ENCODE data around the gene UNC5CL. TPM values are rescaled to one million over a fixed set of nuclear protein-coding genes. Genes with fewer than 3 reads are reported as not detected.

UNC5CL gene
- total RNA-seq, 1 donor from 2014 or later = 0.53 TPM

DNA sequence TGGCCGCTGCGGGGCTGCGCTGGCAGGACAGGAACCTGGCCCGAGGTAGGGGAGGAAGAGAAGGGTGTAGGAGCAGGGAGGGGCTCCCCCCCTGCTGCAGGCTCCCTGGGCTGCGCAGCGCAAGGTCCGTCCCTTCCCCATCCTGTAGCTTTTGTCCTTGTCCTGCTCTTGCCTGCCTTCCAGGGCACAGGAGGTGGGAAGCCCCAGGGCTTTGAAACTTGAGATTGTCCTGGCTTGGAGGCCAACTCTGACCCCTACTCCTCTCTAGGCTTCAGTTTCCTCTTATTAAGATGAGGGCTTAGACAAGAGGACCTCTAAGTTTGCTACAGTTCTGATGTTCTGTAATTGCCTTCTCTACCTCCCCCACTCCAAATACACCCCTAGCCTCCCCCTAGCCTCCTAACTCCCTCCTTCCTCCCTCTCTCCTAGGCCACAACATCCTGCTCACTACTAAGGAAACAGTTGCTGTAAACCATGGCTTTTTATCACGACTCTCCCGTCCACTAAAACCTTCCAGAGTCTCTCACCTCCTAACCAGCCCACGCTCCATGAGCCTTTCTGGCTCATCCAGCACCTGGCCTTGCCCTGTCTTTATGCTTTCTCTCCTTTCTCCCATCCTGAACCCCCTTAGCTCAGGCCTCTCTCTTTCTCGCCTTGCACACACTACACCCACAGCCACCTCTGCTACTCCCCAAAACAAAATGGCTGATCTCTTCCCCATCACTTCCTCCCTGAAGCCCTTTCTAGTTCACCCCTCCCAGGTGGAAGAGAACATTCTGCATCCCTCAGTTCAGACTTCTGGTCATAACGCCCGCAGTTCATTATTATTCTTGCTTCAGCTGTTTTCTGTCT is 10.2 kb downstream of the UNC5CL start:
- intact Hi-C loops (cut with DNase I) = loop anchor here (1.0 to 5.0 kb wide), 5 partner anchors 22 to 1681 kb away; no protein-coding TSS in a partner anchor

DNA sequence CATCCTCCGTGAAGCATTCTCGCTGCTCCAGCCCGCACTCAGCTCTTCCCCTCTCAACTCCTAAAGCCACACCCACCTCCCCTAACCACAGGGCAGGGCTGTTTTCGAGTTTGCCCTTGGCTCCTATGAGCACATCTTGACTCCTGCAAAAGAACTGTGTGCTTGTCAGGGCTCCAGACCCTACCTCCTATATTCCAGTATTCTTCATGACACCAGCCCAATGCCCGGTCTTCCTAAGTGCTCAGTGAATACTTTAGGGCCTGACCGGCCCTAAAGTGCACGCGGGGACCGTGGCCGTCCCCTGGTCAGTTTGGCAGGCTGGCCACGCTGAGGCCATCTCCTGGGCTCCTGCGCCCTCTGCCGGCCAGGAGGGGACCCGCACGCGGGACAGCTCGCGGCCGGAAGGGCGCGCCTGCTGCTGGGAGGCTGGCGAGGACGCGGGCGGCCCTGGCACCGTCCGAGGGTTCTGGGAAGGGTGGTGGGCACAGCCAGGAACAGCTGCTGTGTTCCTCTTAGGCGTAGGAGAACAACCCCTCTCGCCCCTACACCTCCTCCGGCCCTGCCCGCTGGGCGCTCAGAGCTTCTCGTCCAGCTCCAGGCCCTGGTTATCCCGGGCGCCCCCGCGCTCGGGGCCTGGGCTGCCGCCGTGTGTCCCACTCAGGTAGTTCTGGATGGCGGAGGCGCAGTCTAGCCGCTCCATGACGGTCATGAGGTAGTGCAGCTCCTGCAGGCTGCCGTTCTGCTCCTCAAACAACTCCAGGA is 11.0 kb downstream of the UNC5CL start:
- TF ChIP-seq, protein P1, sequence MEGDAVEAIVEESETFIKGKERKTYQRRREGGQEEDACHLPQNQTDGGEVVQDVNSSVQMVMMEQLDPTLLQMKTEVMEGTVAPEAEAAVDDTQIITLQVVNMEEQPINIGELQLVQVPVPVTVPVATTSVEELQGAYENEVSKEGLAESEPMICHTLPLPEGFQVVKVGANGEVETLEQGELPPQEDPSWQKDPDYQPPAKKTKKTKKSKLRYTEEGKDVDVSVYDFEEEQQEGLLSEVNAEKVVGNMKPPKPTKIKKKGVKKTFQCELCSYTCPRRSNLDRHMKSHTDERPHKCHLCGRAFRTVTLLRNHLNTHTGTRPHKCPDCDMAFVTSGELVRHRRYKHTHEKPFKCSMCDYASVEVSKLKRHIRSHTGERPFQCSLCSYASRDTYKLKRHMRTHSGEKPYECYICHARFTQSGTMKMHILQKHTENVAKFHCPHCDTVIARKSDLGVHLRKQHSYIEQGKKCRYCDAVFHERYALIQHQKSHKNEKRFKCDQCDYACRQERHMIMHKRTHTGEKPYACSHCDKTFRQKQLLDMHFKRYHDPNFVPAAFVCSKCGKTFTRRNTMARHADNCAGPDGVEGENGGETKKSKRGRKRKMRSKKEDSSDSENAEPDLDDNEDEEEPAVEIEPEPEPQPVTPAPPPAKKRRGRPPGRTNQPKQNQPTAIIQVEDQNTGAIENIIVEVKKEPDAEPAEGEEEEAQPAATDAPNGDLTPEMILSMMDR (IDR thresholded peaks at IDR 0.05) = peak; percentile 98 to 99 (median 99)
- Histone ChIP-seq H3K4me3 (peak overlapping the region; percentile 42 to 69), H3K36me3 (no peaks in the 10 kb centered on the region), H3K27me3 (no peaks in the 10 kb centered on the region), H3K9me3 (no peaks in the 10 kb centered on the region), H3K27ac (peak overlapping the region; percentile 42 to 56), H3K4me1 (peaks cover 0 to 12% of the 10 kb centered on the region in 2 donors)
- peak; percentile 34 to 92 for DNase-seq (ENCODE audit: low spot score in 2 of 2)
- intact Hi-C loops (cut with DNase I) = loop anchor here (1.0 to 5.0 kb wide), 5 partner anchors 22 to 1681 kb away; no protein-coding TSS in a partner anchor

More for the DNA sequence above, 10.2 kb downstream of the UNC5CL start:
- Histone ChIP-seq H3K4me3 (peak overlapping the region; percentile 42 to 69), H3K4me1 (peaks cover 0 to 12% of the 10 kb centered on the region in 2 donors), H3K27me3 (no peaks in the 10 kb centered on the region), H3K36me3 (no peaks in the 10 kb centered on the region), H3K27ac (peak overlapping the region; percentile 42 to 56), H3K9me3 (no peaks in the 10 kb centered on the region)
- TF ChIP-seq, protein P1 (IDR thresholded peaks at IDR 0.05) = no peak
- DNase-seq (ENCODE audit: low spot score in 2 of 2) = no peak

DNA sequence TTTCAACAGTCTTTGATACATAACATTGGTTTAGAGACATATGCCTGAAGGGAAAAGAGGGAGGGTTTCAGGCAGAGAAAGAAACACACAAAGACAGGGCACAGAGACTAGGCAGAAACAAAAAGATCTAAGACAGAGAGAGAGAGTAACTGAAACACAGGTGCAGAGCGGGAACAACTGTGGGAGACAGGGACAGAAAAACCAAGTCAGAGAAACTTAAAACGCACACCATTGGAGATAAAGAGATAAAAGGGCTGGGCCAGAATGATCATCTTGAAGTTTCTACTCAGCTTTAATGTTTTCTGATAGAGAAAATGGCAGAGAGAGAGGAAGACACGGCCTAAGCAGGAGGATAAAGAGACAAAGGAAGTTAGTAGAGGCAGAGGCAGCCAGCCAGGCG is 11.8 kb downstream of the UNC5CL start:
- Histone ChIP-seq H3K4me3 (peak overlapping the region; percentile 42 to 69), H3K9me3 (no peaks in the 10 kb centered on the region), H3K27me3 (no peaks in the 10 kb centered on the region), H3K4me1 (peaks cover 0 to 12% of the 10 kb centered on the region in 2 donors), H3K36me3 (no peaks in the 10 kb centered on the region), H3K27ac (no peak overlapping the region)
- intact Hi-C loops (cut with DNase I) = loop anchor here (5.0 kb wide), 2 partner anchors 130 to 1680 kb away; no protein-coding TSS in a partner anchor
- TF ChIP-seq, protein P1 (IDR thresholded peaks at IDR 0.05) = no peak
- DNase-seq (ENCODE audit: low spot score in 2 of 2) = no peak

DNA sequence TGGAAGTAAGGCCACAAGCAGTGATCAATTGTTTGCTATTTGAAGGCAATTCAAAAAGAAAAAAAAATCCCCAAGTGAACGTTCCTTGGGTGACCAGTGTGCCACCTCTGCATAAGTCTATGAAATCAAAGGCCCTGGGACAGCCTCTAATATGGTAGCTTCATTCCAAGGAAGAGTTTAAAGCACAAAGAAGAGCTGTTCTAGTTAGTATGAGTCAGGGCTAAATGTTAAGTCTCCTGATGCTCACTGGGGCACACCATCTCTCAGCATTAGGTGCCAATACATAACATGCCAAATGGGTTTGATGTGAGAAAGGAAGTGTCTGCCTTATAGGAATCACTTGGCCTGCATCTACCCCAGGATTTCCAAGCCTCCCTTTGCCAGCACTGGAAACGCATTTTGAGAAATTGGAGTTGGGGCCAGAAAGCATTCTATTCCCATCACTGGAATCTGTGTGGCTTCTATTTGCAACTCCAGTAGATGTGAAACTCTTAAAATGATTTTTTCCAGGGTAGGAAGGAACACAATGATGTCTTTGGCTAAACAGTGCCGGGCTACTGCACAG is 13.0 kb downstream of the UNC5CL start:
- no peak overlapping the region for H3K4me3 ChIP-seq
- no peaks in the 10 kb centered on the region for H3K9me3 ChIP-seq
- H3K36me3 ChIP-seq = no peaks in the 10 kb centered on the region
- TF ChIP-seq, protein P1 (IDR thresholded peaks at IDR 0.05) = no peak
- no peak for DNase-seq (ENCODE audit: low spot score in 2 of 2)
- H3K27ac ChIP-seq = no peak overlapping the region
- intact Hi-C loops (cut with DNase I) = loop anchor here (5.0 kb wide), 2 partner anchors 129 to 1679 kb away; no protein-coding TSS in a partner anchor
- no peaks in the 10 kb centered on the region for H3K27me3 ChIP-seq
- peaks cover 0 to 12% of the 10 kb centered on the region in 2 donors for H3K4me1 ChIP-seq

DNA sequence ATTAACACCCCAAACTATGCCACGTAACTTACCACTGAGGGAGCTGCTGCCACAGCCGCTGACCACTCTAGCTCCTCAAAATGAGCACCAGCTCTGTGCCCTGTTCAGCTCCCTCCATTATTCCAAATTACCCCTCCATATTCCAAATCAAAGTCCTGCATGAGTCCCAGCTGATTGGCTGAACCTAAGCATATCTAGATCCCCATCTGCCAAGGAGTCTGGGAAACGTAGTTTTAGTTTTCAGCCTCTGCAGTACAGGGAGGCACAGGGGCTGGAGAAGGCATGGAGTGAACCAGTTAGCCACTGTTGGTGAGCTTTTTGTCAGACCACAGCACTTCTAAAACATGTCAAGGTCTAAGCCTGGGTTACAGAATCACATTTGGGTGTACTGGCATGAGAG is 15.9 kb downstream of the UNC5CL start:
- no peaks in the 10 kb centered on the region for H3K36me3 ChIP-seq
- no peak for DNase-seq (ENCODE audit: low spot score in 2 of 2)
- H3K9me3 ChIP-seq = no peaks in the 10 kb centered on the region
- intact Hi-C loops (cut with DNase I) = no loop called here
- peaks cover 0 to 6% of the 10 kb centered on the region in 2 donors for H3K4me1 ChIP-seq
- H3K27me3 ChIP-seq = no peaks in the 10 kb centered on the region
- TF ChIP-seq, protein P1 (IDR thresholded peaks at IDR 0.05) = no peak
- no peak overlapping the region for H3K27ac ChIP-seq
- no peak overlapping the region for H3K4me3 ChIP-seq

All from ascending aorta (tissue), 2 donors.